ENCODE measurements around the gene B4GALT2.

DNA sequence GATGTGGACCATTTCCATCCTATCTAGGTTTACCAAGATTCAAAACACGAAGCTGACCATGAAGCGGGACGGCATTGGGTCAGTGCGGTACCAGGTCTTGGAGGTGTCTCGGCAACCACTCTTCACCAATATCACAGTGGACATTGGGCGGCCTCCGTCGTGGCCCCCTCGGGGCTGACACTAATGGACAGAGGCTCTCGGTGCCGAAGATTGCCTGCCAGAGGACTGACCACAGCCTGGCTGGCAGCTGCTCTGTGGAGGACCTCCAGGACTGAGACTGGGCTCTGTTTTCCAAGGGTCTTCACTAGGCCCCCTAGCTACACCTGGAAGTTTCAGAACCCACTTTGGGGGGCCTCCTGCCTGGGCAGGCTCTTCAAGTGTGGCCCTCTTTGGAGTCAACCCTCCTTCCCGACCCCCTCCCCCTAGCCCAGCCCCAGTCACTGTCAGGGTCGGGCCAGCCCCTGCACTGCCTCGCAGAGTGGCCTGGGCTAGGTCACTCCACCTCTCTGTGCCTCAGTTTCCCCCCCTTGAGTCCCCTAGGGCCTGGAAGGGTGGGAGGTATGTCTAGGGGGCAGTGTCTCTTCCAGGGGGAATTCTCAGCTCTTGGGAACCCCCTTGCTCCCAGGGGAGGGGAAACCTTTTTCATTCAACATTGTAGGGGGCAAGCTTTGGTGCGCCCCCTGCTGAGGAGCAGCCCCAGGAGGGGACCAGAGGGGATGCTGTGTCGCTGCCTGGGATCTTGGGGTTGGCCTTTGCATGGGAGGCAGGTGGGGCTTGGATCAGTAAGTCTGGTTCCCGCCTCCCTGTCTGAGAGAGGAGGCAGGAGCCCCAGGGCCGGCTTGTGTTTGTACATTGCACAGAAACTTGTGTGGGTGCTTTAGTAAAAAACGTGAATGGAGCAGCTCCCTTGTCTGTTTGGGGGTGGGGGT lies 11.5 kb downstream of the B4GALT2 start:
- TF ChIP-seq CTCF (IDR thresholded peaks at IDR 0.05; ENCODE audit: insufficient read depth, low read depth, low read length) = no peak
- TF ChIP-seq EZH2 (IDR thresholded peaks at IDR 0.05; ENCODE audit: insufficient read depth, low read length) = no peak
